Activated B cell treated with CpG ODN at 0.5 μM for 24 hours (primary cell): Measurements from ENCODE around the gene RPRD1B. TPM values are rescaled to one million over a fixed set of nuclear protein-coding genes. Genes with fewer than 3 reads are reported as not detected.

ENCODE experiments used
- ATAC-seq: fragments of 200-7000 bp; cut with Tn5 transposase; one replicate; pipeline ENCODE4 v1.10.0; 2021; ENCODE audit warnings: low read depth, mild to moderate bottlenecking, moderate library complexity
- CTCF ChIA-PET: fragments of 350-600 bp; sonication (Branson Sonifier 250); formaldehyde crosslinking; loops from one replicate; lab custom pipeline; 2021; ENCODE audit warnings: antibody characterized with exemption; lab: Charles Lee
- POLR2A ChIA-PET: fragments of 350-600 bp; sonication (Branson Sonifier 250); formaldehyde crosslinking; loops from one replicate; lab custom pipeline; 2021; ENCODE audit warnings: antibody characterized with exemption; lab: Charles Lee
- DNase-seq: peaks from one replicate; pipeline ENCODE4 v3.0.0; 2022
- H3K27ac Mint-ChIP-seq: one replicate; pipeline ENCODE4 v1.8.0; 2020; ENCODE audit warnings: mixed read lengths
- H3K27me3 Mint-ChIP-seq: one replicate; pipeline ENCODE4 v1.8.0; 2021; ENCODE audit warnings: mixed read lengths
- H3K36me3 Mint-ChIP-seq: one replicate; pipeline ENCODE4 v1.8.0; 2021; ENCODE audit warnings: low read depth, mixed read lengths
- H3K4me1 Mint-ChIP-seq: one replicate; pipeline ENCODE4 v1.8.0; 2021; ENCODE audit warnings: mixed read lengths
- H3K4me3 Mint-ChIP-seq: one replicate; pipeline ENCODE4 v1.8.0; 2020; ENCODE audit warnings: mild to moderate bottlenecking, mixed read lengths
- H3K9me3 Mint-ChIP-seq: one replicate; pipeline ENCODE4 v1.8.0; 2020; ENCODE audit warnings: mixed read lengths
- intact Hi-C: fragments of 100-400 bp; cut with micrococcal nuclease; formaldehyde crosslinking; loops from one replicate; pipeline ENCODE4 v1.15.1; 2024
- total RNA-seq: library from RNA; stranded (reverse); gene quantifications from 2 replicates; pipeline ENCODE4 v1.2.3, GENCODE V29; 2022
- TF ChIP-seq, protein P1 (sequence below): fragments of 200-600 bp; IDR thresholded peaks from one replicate; pipeline ENCODE4 v1.8.0; 2022; ENCODE audit warnings: antibody characterized with exemption, mild to moderate bottlenecking

The RPRD1B gene
- total RNA-seq, 1 donor from 2014 or later: 38.4 TPM

GRCh38 chr20:38126932-38127621 lies 93.5 kb downstream of the RPRD1B start:
- H3K9me3 Mint-ChIP-seq: no peaks in the 10 kb centered on the region
- no peaks in the 10 kb centered on the region for H3K36me3 Mint-ChIP-seq
- no peaks in the 10 kb centered on the region for H3K4me1 Mint-ChIP-seq
- ATAC-seq (no peak), DNase-seq (no peak)
- H3K4me3 Mint-ChIP-seq: no peak overlapping the region
- no peaks in the 10 kb centered on the region for H3K27me3 Mint-ChIP-seq
- intact Hi-C loops: no loop called here
- TF ChIP-seq, protein P1, sequence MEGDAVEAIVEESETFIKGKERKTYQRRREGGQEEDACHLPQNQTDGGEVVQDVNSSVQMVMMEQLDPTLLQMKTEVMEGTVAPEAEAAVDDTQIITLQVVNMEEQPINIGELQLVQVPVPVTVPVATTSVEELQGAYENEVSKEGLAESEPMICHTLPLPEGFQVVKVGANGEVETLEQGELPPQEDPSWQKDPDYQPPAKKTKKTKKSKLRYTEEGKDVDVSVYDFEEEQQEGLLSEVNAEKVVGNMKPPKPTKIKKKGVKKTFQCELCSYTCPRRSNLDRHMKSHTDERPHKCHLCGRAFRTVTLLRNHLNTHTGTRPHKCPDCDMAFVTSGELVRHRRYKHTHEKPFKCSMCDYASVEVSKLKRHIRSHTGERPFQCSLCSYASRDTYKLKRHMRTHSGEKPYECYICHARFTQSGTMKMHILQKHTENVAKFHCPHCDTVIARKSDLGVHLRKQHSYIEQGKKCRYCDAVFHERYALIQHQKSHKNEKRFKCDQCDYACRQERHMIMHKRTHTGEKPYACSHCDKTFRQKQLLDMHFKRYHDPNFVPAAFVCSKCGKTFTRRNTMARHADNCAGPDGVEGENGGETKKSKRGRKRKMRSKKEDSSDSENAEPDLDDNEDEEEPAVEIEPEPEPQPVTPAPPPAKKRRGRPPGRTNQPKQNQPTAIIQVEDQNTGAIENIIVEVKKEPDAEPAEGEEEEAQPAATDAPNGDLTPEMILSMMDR: no peak
- ChIA-PET CTCF (interaction anchor here (1.2 to 2.3 kb wide), 2 partner anchors 69 to 94 kb away, joined by 4 to 7 read pairs; no protein-coding TSS in a partner anchor), POLR2A (no interaction called here)
- no peak overlapping the region for H3K27ac Mint-ChIP-seq

- Mint-ChIP-seq H3K27ac (no peak overlapping the region), H3K27me3 (no peaks in the 10 kb centered on the region)
- TF ChIP-seq, protein P1: no peak
These were observed 94.5 kb downstream of the RPRD1B start for GRCh38 chr20:38127920-38128528.

GRCh38 chr20:38128691-38129090 lies 95.1 kb downstream of the RPRD1B start:
- POLR2A ChIA-PET: no interaction called here
- intact Hi-C loops: no loop called here
- Mint-ChIP-seq H3K27me3 (no peaks in the 10 kb centered on the region), H3K36me3 (no peaks in the 10 kb centered on the region), H3K9me3 (no peaks in the 10 kb centered on the region), H3K4me3 (no peak overlapping the region), H3K4me1 (no peaks in the 10 kb centered on the region), H3K27ac (no peak overlapping the region)
- CTCF ChIA-PET: interaction anchor here (1.2 to 2.3 kb wide), 2 partner anchors 71 to 93 kb away, joined by 4 to 7 read pairs; no protein-coding TSS in a partner anchor
- ATAC-seq: no peak
- TF ChIP-seq, protein P1: no peak
- DNase-seq: no peak

More at GRCh38 chr20:38127920-38128528, 94.5 kb downstream of the RPRD1B start:
- Mint-ChIP-seq H3K4me1 (no peaks in the 10 kb centered on the region), H3K36me3 (no peaks in the 10 kb centered on the region), H3K4me3 (no peak overlapping the region), H3K9me3 (no peaks in the 10 kb centered on the region)
- intact Hi-C loops: no loop called here
- ATAC-seq (no peak), DNase-seq (no peak)
- ChIA-PET POLR2A (no interaction called here), CTCF (interaction anchor here (1.2 to 2.3 kb wide), 2 partner anchors 70 to 93 kb away, joined by 4 to 7 read pairs; no protein-coding TSS in a partner anchor)

GRCh38 chr20:38129248-38129865 lies 95.8 kb downstream of the RPRD1B start:
- H3K27me3 Mint-ChIP-seq: no peaks in the 10 kb centered on the region
- no peak overlapping the region for H3K27ac Mint-ChIP-seq
- no peaks in the 10 kb centered on the region for H3K9me3 Mint-ChIP-seq
- intact Hi-C loops: no loop called here
- ChIA-PET CTCF (no interaction called here), POLR2A (no interaction called here)
- no peaks in the 10 kb centered on the region for H3K4me1 Mint-ChIP-seq
- no peak overlapping the region for H3K4me3 Mint-ChIP-seq
- DNase-seq: no peak
- TF ChIP-seq, protein P1: no peak
- H3K36me3 Mint-ChIP-seq: no peaks in the 10 kb centered on the region
- ATAC-seq: no peak
